Vagina (tissue), 2 donors: ENCODE measurements around the gene HPD. TPM values are rescaled to one million over a fixed set of nuclear protein-coding genes. Genes with fewer than 3 reads are reported as not detected.

Experiments
- DNase-seq, 2 donors: peaks; one replicate each; pipeline ENCODE4 v3.0.0-alpha.2; 2017; ENCODE audit errors: extremely low spot score in 2 of 2
- H3K27ac ChIP-seq: fragments of 200-600 bp; sonication (generic); one replicate; pipeline ENCODE4 v1.5.1; 2019
- H3K27me3 ChIP-seq: fragments of 200-600 bp; sonication (generic); one replicate; pipeline ENCODE4 v1.5.1; 2019
- H3K36me3 ChIP-seq, 2 donors: fragments of 200-600 bp; sonication (generic); one replicate each; pipeline ENCODE4 v1.5.1; 2017 to 2019
- H3K4me1 ChIP-seq: fragments of 200-600 bp; sonication (generic); one replicate; pipeline ENCODE4 v1.5.1; 2019
- H3K4me3 ChIP-seq, 2 donors: fragments of 200-600 bp; sonication (generic); 1 replicate in 1 of 2; 2 replicates in 1 of 2; pipeline ENCODE4 v1.5.1; 2016 to 2019
- H3K9me3 ChIP-seq: fragments of 200-600 bp; sonication (generic); one replicate; pipeline ENCODE4 v1.5.1; 2019
- POLR2A ChIP-seq, 2 donors: fragments of 450-650 bp; IDR thresholded peaks; one replicate each; pipeline ENCODE4 v1.6.1; 2017; ENCODE audit warnings: antibody characterized with exemption in 2 of 2, mild to moderate bottlenecking in 2 of 2, moderate library complexity in 2 of 2
- POLR2AphosphoS5 ChIP-seq, 2 donors: sonication (generic); formaldehyde crosslinking; IDR thresholded peaks; one replicate each; pipeline ENCODE4 v1.9.0; 2017; ENCODE audit warnings: antibody characterized with exemption in 2 of 2, mild to moderate bottlenecking in 2 of 2, low read depth in 1 of 2; ENCODE audit not compliant: insufficient read depth in 1 of 2
- intact Hi-C: fragments of 100-400 bp; cut with DNase I; formaldehyde crosslinking; loops from one replicate; pipeline ENCODE4 v1.15.1; 2023
- total RNA-seq: library from RNA; depleted of rRNA; stranded (reverse); fragments of >200 nt; gene quantifications from one replicate; pipeline ENCODE4 v1.2.3, GENCODE V29; 2016
- TF ChIP-seq, protein P1 (sequence below), 3 experiments: fragments of 450-650 bp in 2 of 3; fragments of 200-600 bp in 1 of 3; sonication (generic) in 1 of 3; IDR thresholded peaks; one replicate each; pipeline ENCODE4 v1.5.1; 2017 to 2019; ENCODE audit warnings: antibody characterized with exemption in 3 of 3, mild to moderate bottlenecking in 2 of 3, moderate library complexity in 2 of 3

HPD gene
- total RNA-seq, 1 donor from 2014 or later: not detected

DNA sequence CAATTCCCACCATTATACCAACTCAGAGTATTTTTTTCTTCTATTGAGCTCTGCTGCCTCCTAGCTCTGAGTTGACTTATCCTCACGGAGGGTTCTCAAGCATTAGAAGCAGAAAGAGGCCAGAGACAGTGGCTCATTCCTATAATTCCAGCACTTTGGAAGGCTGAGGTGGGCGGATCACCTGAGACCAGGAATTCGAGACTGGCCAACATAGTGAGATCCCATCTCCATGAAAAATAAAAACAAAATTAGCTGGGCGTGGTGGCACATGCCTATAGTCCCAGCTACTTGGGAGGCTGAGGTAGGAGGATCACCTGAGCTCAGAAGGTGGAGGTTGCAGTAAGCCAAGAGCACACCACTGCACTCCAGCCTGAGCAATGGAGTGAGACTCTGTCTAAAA, 21.0 kb downstream of the HPD start:
- Histone ChIP-seq H3K27ac (no peak overlapping the region), H3K9me3 (no peaks in the 10 kb centered on the region), H3K4me1 (peaks cover 11% of the 10 kb centered on the region), H3K27me3 (no peaks in the 10 kb centered on the region), H3K36me3 (peaks cover 0 to 1% of the 10 kb centered on the region in 2 donors), H3K4me3 (no peak overlapping the region)
- intact Hi-C loops: no loop called here
- no peak for DNase-seq
- TF ChIP-seq POLR2A (IDR thresholded peaks at IDR 0.05) (no peak), POLR2AphosphoS5 (IDR thresholded peaks at IDR 0.05; ENCODE audit: insufficient read depth in 1 of 2, low read depth in 1 of 2) (no peak)
- TF ChIP-seq, protein P1, sequence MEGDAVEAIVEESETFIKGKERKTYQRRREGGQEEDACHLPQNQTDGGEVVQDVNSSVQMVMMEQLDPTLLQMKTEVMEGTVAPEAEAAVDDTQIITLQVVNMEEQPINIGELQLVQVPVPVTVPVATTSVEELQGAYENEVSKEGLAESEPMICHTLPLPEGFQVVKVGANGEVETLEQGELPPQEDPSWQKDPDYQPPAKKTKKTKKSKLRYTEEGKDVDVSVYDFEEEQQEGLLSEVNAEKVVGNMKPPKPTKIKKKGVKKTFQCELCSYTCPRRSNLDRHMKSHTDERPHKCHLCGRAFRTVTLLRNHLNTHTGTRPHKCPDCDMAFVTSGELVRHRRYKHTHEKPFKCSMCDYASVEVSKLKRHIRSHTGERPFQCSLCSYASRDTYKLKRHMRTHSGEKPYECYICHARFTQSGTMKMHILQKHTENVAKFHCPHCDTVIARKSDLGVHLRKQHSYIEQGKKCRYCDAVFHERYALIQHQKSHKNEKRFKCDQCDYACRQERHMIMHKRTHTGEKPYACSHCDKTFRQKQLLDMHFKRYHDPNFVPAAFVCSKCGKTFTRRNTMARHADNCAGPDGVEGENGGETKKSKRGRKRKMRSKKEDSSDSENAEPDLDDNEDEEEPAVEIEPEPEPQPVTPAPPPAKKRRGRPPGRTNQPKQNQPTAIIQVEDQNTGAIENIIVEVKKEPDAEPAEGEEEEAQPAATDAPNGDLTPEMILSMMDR (IDR thresholded peaks at IDR 0.05): no peak

DNA sequence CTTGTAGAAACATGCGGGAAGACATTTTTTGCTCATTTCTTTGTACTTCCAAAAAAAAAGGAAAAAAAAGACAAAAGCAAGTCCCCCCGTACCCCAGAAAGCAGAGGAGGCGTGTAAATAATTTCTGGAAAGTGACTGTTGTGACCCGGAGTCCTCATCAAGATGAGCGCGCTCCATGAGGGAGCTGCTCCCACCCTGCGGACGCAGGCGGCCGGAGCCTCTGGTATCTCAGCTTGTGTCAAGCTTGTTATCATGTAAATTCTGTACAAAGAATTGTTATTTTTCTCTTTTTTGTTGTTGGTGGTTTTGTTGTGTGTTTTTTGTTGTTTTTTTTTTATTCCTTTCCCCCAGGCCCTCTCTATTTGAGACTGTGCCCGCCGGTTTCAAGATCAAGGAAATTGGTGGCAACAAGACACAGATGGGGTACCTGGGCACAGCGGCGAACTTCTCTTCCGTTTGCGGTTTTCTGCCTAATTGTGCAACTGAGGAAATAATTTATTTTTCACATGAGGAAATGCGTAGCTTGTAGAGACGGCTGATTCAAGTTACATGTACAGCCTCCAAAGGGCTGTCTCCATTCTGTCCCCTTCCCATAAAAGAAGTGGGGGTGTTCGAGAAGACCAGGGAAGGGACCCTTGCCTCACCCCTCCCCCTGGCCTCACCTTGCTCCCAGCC, 27.0 kb downstream of the HPD start:
- Histone ChIP-seq H3K4me3 (no peak overlapping the region), H3K36me3 (peaks cover 0 to 59% of the 10 kb centered on the region in 2 donors), H3K9me3 (no peaks in the 10 kb centered on the region), H3K4me1 (no peaks in the 10 kb centered on the region), H3K27me3 (no peaks in the 10 kb centered on the region), H3K27ac (no peak overlapping the region)
- intact Hi-C loops: no loop called here
- no peak for TF ChIP-seq POLR2AphosphoS5 (IDR thresholded peaks at IDR 0.05; ENCODE audit: insufficient read depth in 1 of 2, low read depth in 1 of 2)
- TF ChIP-seq, protein P1 (IDR thresholded peaks at IDR 0.05): no peak
- no peak for TF ChIP-seq POLR2A (IDR thresholded peaks at IDR 0.05)
- DNase-seq: no peak

DNA sequence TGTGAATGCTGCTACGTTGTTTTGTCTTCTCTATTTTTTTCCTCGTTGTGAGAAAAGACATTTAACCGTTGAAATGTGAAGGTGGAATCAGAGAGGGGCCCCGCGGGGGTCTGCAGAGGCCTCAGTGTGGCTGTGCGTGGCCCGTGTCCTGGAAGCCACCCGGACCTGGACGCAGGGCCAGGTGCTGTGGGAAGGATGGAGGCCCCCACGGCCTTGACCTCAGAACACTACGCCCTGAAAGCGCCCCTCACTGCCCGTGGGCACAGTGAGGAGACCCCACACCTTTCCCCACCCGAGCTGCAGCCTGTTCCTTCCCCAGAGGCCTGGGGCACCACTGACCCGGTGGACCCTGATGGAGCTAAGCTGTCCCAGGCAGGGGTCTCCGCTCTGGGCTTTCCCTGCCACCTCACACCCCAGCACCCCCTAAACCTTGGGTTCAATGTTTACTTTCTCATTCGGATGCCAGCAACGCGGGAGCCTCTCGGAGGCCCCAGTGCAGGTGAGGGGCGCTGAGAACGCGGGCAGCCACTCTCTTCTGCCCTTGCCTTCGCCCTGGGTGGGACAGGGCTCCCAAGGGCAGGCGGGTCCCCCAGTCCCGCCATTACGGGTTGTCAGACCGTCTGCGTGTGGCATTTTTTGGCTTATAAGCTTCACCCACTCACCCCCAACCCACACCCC, 27.9 kb downstream of the HPD start:
- Histone ChIP-seq H3K9me3 (no peaks in the 10 kb centered on the region), H3K4me3 (no peak overlapping the region), H3K36me3 (peaks cover 0 to 64% of the 10 kb centered on the region in 2 donors), H3K27me3 (no peaks in the 10 kb centered on the region), H3K4me1 (no peaks in the 10 kb centered on the region), H3K27ac (no peak overlapping the region)
- no peak for TF ChIP-seq POLR2A (IDR thresholded peaks at IDR 0.05)
- TF ChIP-seq, protein P1 (IDR thresholded peaks at IDR 0.05): no peak
- no peak for TF ChIP-seq POLR2AphosphoS5 (IDR thresholded peaks at IDR 0.05; ENCODE audit: insufficient read depth in 1 of 2, low read depth in 1 of 2)
- no peak for DNase-seq
- intact Hi-C loops: no loop called here

DNA sequence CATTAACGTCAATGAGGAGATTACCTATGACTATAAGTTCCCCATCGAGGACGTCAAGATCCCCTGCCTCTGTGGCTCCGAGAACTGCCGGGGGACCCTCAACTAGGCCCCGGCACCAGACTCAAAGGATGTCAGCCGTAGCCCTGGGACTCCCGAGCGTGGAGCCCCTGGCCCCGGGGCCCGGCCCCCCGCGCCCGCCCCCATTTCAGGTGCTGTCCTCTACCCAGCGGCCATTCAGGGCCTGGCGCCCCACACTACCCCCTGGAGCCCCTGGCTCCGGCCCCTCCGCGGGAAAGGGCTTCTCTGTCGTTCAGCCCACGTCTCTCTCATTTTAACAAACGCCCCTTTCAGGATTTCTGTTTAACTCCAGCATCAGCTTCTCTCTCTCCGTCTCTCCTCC, 28.5 kb downstream of the HPD start:
- TF ChIP-seq, protein P1 (IDR thresholded peaks at IDR 0.05): no peak
- no peak for TF ChIP-seq POLR2A (IDR thresholded peaks at IDR 0.05)
- TF ChIP-seq POLR2AphosphoS5 (IDR thresholded peaks at IDR 0.05; ENCODE audit: insufficient read depth in 1 of 2, low read depth in 1 of 2): no peak
- Histone ChIP-seq H3K27ac (no peak overlapping the region), H3K27me3 (no peaks in the 10 kb centered on the region), H3K4me1 (no peaks in the 10 kb centered on the region), H3K4me3 (no peak overlapping the region), H3K9me3 (no peaks in the 10 kb centered on the region), H3K36me3 (peaks cover 0 to 64% of the 10 kb centered on the region in 2 donors)
- intact Hi-C loops: no loop called here
- DNase-seq: no peak
